ENCODE data around the gene FUT3.

DNA sequence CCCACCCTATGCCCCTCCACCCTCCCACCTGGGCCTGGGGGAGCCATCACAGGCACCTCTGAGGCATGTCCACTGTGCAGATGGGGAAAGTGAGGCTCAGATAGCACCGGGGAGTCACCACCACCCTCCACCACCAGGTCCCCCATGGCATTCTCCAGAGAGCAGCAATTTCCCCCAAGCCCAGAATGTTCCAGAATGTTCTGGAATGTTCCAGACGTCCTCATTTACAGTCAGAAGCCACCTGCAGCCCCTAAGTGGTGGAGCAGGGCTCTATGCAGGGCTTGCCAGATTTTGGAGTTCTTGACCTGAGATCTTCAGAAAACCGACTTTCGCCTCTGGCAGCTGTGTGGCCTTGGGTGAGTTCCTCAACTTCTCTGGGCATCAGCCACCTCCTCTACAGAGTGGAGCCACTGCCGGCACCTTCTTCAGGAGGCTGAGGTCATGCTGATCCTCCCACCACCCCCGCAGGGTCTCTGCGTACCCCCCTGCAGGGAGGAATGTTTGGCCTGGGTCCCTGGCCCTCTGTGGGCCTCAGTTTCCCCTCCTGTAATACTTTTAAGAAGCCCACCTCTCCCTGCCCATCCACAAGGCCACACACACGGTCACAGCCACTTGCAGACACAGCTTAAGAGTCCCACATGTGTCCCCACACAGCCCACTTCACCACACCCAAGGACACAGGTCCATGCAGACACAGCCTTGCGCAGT is 12.9 kb upstream of the FUT3 start:
- TF ChIP-seq, protein P1, sequence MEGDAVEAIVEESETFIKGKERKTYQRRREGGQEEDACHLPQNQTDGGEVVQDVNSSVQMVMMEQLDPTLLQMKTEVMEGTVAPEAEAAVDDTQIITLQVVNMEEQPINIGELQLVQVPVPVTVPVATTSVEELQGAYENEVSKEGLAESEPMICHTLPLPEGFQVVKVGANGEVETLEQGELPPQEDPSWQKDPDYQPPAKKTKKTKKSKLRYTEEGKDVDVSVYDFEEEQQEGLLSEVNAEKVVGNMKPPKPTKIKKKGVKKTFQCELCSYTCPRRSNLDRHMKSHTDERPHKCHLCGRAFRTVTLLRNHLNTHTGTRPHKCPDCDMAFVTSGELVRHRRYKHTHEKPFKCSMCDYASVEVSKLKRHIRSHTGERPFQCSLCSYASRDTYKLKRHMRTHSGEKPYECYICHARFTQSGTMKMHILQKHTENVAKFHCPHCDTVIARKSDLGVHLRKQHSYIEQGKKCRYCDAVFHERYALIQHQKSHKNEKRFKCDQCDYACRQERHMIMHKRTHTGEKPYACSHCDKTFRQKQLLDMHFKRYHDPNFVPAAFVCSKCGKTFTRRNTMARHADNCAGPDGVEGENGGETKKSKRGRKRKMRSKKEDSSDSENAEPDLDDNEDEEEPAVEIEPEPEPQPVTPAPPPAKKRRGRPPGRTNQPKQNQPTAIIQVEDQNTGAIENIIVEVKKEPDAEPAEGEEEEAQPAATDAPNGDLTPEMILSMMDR (IDR thresholded peaks at IDR 0.05), result no peak
- TF ChIP-seq POLR2A (IDR thresholded peaks at IDR 0.05), result no peak

Measured in right lobe of liver (tissue), 4 donors.